H9 (cell line): Measurements from ENCODE around the gene IBA57. TPM values are rescaled to one million over a fixed set of nuclear protein-coding genes. Genes with fewer than 3 reads are reported as not detected.

ENCODE experiments used
- DNase-seq: peaks from one replicate; pipeline ENCODE4 v3.0.0-alpha.2; 2017
- H2AFZ ChIP-seq: one replicate; pipeline ENCODE4 v1.6.1; 2013; ENCODE audit warnings: mild to moderate bottlenecking, low read length, control low read depth, moderate library complexity
- H2AK5ac ChIP-seq: 2 replicates; pipeline ENCODE4 v1.6.1; 2013; ENCODE audit warnings: low read length, control low read depth, mixed read lengths; ENCODE audit not compliant: insufficient read length
- H2BK120ac ChIP-seq: one replicate; pipeline ENCODE4 v1.6.1; 2013; ENCODE audit warnings: low read depth, mild to moderate bottlenecking, low read length, control low read depth, inconsistent platforms; ENCODE audit not compliant: poor library complexity, severe bottlenecking
- H2BK12ac ChIP-seq: 2 replicates; pipeline ENCODE4 v1.6.1; 2013; ENCODE audit warnings: low read length, control low read depth, mixed read lengths, low read depth; ENCODE audit not compliant: insufficient read length
- H2BK15ac ChIP-seq: 2 replicates; pipeline ENCODE4 v1.6.1; 2013; ENCODE audit warnings: low read depth, low read length, control low read depth
- H2BK20ac ChIP-seq: one replicate; pipeline ENCODE4 v1.6.1; 2013; ENCODE audit warnings: low read depth, mild to moderate bottlenecking, low read length, control low read depth, inconsistent platforms; ENCODE audit not compliant: poor library complexity, severe bottlenecking
- H2BK5ac ChIP-seq: 2 replicates; pipeline ENCODE4 v1.6.1; 2013; ENCODE audit warnings: low read length, control low read depth, mixed read lengths; ENCODE audit not compliant: insufficient read length
- H3K14ac ChIP-seq: 2 replicates; pipeline ENCODE4 v1.6.1; 2013; ENCODE audit warnings: low read length, control low read depth; ENCODE audit not compliant: insufficient read depth
- H3K18ac ChIP-seq: 2 replicates; pipeline ENCODE4 v1.6.1; 2013; ENCODE audit warnings: low read depth, mild to moderate bottlenecking, mixed read lengths, low read length, control low read depth; ENCODE audit not compliant: insufficient read length
- H3K23ac ChIP-seq: 2 replicates; pipeline ENCODE4 v1.6.1; 2013; ENCODE audit warnings: low read length, control low read depth, mixed read lengths, low read depth; ENCODE audit not compliant: insufficient read length
- H3K23me2 ChIP-seq: 2 replicates; pipeline ENCODE4 v1.6.1; 2013; ENCODE audit warnings: low read depth, mild to moderate bottlenecking, mixed read lengths, low read length, control low read depth; ENCODE audit not compliant: insufficient read length, poor library complexity, severe bottlenecking
- H3K27ac ChIP-seq: 2 replicates; pipeline ENCODE4 v1.5.1; 2013; ENCODE audit warnings: low read length, control low read depth, mixed read lengths, low read depth; ENCODE audit not compliant: insufficient read length
- H3K27me3 ChIP-seq: 2 replicates; pipeline ENCODE4 v1.6.1; 2013; ENCODE audit warnings: low read length, control low read depth, inconsistent platforms; ENCODE audit not compliant: insufficient read depth
- H3K4ac ChIP-seq: 2 replicates; pipeline ENCODE4 v1.6.1; 2013; ENCODE audit warnings: low read depth, mild to moderate bottlenecking, control low read depth, inconsistent platforms, low read length, moderate library complexity
- H3K4me1 ChIP-seq: 2 replicates; pipeline ENCODE4 v1.6.1; 2013; ENCODE audit warnings: low read length, control low read depth, inconsistent platforms; ENCODE audit not compliant: insufficient read depth
- H3K4me2 ChIP-seq: 2 replicates; pipeline ENCODE4 v1.6.1; 2013; ENCODE audit warnings: low read length, control low read depth, mixed read lengths; ENCODE audit not compliant: insufficient read length, insufficient read depth
- H3K56ac ChIP-seq: 2 replicates; pipeline ENCODE4 v1.6.1; 2013; ENCODE audit warnings: low read depth, mild to moderate bottlenecking, mixed read lengths, low read length, control low read depth; ENCODE audit not compliant: insufficient read length
- H3K79me1 ChIP-seq: 2 replicates; pipeline ENCODE4 v1.6.1; 2013; ENCODE audit warnings: low read depth, mild to moderate bottlenecking, moderate library complexity, low read length, control low read depth, inconsistent platforms; ENCODE audit not compliant: insufficient read depth, poor library complexity, severe bottlenecking
- H3K79me2 ChIP-seq: 2 replicates; pipeline ENCODE4 v1.6.1; 2013; ENCODE audit warnings: low read length, control low read depth, inconsistent platforms; ENCODE audit not compliant: insufficient read depth
- H3K9ac ChIP-seq: 2 replicates; pipeline ENCODE4 v1.6.1; 2013; ENCODE audit warnings: low read length, control low read depth, mixed read lengths; ENCODE audit not compliant: insufficient read length; ENCODE audit errors: extremely low read depth
- H3K9me3 ChIP-seq: one replicate; pipeline ENCODE4 v1.6.1; 2013; ENCODE audit warnings: low read depth, low read length, inconsistent platforms; ENCODE audit not compliant: control insufficient read depth
- H3T11ph ChIP-seq: one replicate; pipeline ENCODE4 v1.6.1; 2013; ENCODE audit warnings: mild to moderate bottlenecking, low read length, control low read depth, inconsistent platforms
- H4K20me1 ChIP-seq: one replicate; pipeline ENCODE4 v1.6.1; 2013; ENCODE audit not compliant: control insufficient read depth, insufficient read length, insufficient read depth
- H4K5ac ChIP-seq: 2 replicates; pipeline ENCODE4 v1.6.1; 2013; ENCODE audit warnings: low read depth, mild to moderate bottlenecking, mixed read lengths, low read length, control low read depth; ENCODE audit not compliant: insufficient read length
- H4K8ac ChIP-seq: replicated peaks from 2 replicates; pipeline ENCODE4 v1.6.1; 2013; ENCODE audit warnings: low read length, control low read depth, mixed read lengths, low read depth; ENCODE audit not compliant: insufficient read length
- H4K91ac ChIP-seq: 2 replicates; pipeline ENCODE4 v1.6.1; 2013; ENCODE audit warnings: low read depth, mild to moderate bottlenecking, moderate library complexity, mixed read lengths, low read length, control low read depth; ENCODE audit not compliant: insufficient read length
- H3K27ac Mint-ChIP-seq, 3 experiments: 2 replicates in 2 of 3; 3 replicates in 1 of 3; pipeline ENCODE4 v1.8.0; 2020 to 2021; ENCODE audit warnings: mixed read lengths in 3 of 3, mild to moderate bottlenecking in 1 of 3, moderate library complexity in 1 of 3
- H3K27me3 Mint-ChIP-seq: 2 replicates; pipeline ENCODE4 v1.8.0; 2021; ENCODE audit warnings: low read depth, mild to moderate bottlenecking, moderate library complexity, mixed read lengths
- H3K36me3 Mint-ChIP-seq, 3 experiments: 2 replicates in 2 of 3; 3 replicates in 1 of 3; pipeline ENCODE4 v1.8.0; 2020 to 2021; ENCODE audit warnings: low read depth in 3 of 3, mixed read lengths in 3 of 3; ENCODE audit not compliant: insufficient read depth in 1 of 3
- H3K4me1 Mint-ChIP-seq, 2 experiments: 2 replicates each; pipeline ENCODE4 v1.8.0; 2020; ENCODE audit warnings: mixed read lengths in 2 of 2
- H3K4me3 Mint-ChIP-seq, 2 experiments: 2 replicates in 1 of 2; 3 replicates in 1 of 2; pipeline ENCODE4 v1.8.0; 2020 to 2021; ENCODE audit warnings: mild to moderate bottlenecking in 2 of 2, mixed read lengths in 2 of 2, moderate library complexity in 1 of 2
- H3K9me3 Mint-ChIP-seq, 2 experiments: 2 replicates in 1 of 2; 3 replicates in 1 of 2; pipeline ENCODE4 v1.8.0; 2020; ENCODE audit warnings: mild to moderate bottlenecking in 2 of 2, mixed read lengths in 2 of 2, moderate library complexity in 1 of 2
- WGBS: extraction: QIAGEN DNeasy Blood & Tissue Kit; methylation state at CpG from one replicate; pipeline ENCODE4 v1.1.7; 2013; ENCODE audit warnings: missing lambda C conversion rate, low lambda C conversion rate, mixed read lengths; ENCODE audit not compliant: insufficient read length; ENCODE audit errors: extremely low coverage; 5-methylcytosine and 5-hydroxymethylcytosine counted together
- total RNA-seq: library from RNA; stranded (reverse); gene quantifications from 2 replicates; pipeline ENCODE4 v1.2.1, GENCODE V29; 2021
- TF ChIP-seq, protein P1 (sequence below): fragments of 200-600 bp; sonication (generic); conservative IDR thresholded peaks from 3 replicates; pipeline ENCODE4 v1.8.0; 2021; ENCODE audit warnings: antibody characterized with exemption, mild to moderate bottlenecking

The IBA57 gene
- total RNA-seq, 1 experiment from 2014 or later, result 12.6 TPM

DNA sequence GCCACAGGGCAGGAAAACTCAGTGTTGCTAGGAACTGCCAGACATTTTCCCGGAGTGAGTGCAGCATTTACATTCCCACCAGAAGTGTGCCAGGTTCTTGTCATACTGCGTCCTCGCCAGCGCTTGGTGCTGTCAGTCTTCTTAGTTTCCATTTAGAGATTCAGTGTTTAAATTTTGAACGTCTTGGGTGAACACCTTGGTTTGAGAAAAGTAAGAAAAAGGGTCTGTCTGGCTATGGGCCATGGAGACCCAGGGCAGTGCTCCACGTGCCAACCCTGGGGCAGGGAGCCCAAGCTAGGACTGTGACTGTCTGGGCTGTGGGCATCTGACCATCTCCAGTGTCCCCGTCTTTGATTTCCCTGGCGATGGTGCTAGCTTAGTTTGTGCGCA, 16.0 kb downstream of the IBA57 start:
- Histone ChIP-seq H3T11ph (no peak overlapping the region), H2AFZ (no peak overlapping the region), H3K4me2 (no peak overlapping the region), H3K79me1 (no peaks in the 10 kb centered on the region), H2BK15ac (no peak overlapping the region), H3K9ac (no peak overlapping the region), H2BK5ac (no peak overlapping the region), H2BK120ac (no peak overlapping the region), H3K79me2 (no peaks in the 10 kb centered on the region), H3K14ac (no peak overlapping the region), H3K27me3 (no peaks in the 10 kb centered on the region), H2BK12ac (no peak overlapping the region), H3K18ac (no peak overlapping the region), H4K20me1 (no peaks in the 10 kb centered on the region), H2BK20ac (no peak overlapping the region), H3K4me1 (no peaks in the 10 kb centered on the region), H3K4ac (no peak overlapping the region), H3K9me3 (no peaks in the 10 kb centered on the region), H2AK5ac (no peak overlapping the region), H4K8ac (no peak overlapping the region), H4K5ac (no peak overlapping the region), H4K91ac (no peak overlapping the region), H3K27ac (no peak overlapping the region), H3K23me2 (no peaks in the 10 kb centered on the region), H3K56ac (no peak overlapping the region), H3K23ac (no peak overlapping the region)
- H3K27ac Mint-ChIP-seq, result no peak overlapping the region
- H3K4me1 Mint-ChIP-seq, result no peaks in the 10 kb centered on the region
- no peaks in the 10 kb centered on the region; a peak in 1 of 7 replicates for H3K36me3 Mint-ChIP-seq
- H3K9me3 Mint-ChIP-seq, result no peaks in the 10 kb centered on the region
- DNase-seq, result no peak
- H3K27me3 Mint-ChIP-seq, result no peaks in the 10 kb centered on the region; the same call in 1 of the 2 replicates
- H3K4me3 Mint-ChIP-seq, result no peak overlapping the region
- no CpG with 5 or more reads among the region's 9 CpGs for WGBS
- TF ChIP-seq, protein P1, sequence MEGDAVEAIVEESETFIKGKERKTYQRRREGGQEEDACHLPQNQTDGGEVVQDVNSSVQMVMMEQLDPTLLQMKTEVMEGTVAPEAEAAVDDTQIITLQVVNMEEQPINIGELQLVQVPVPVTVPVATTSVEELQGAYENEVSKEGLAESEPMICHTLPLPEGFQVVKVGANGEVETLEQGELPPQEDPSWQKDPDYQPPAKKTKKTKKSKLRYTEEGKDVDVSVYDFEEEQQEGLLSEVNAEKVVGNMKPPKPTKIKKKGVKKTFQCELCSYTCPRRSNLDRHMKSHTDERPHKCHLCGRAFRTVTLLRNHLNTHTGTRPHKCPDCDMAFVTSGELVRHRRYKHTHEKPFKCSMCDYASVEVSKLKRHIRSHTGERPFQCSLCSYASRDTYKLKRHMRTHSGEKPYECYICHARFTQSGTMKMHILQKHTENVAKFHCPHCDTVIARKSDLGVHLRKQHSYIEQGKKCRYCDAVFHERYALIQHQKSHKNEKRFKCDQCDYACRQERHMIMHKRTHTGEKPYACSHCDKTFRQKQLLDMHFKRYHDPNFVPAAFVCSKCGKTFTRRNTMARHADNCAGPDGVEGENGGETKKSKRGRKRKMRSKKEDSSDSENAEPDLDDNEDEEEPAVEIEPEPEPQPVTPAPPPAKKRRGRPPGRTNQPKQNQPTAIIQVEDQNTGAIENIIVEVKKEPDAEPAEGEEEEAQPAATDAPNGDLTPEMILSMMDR, result no peak
